K562 (cell line): ENCODE measurements around the gene KCNJ14. TPM values are rescaled to one million over a fixed set of nuclear protein-coding genes. Genes with fewer than 3 reads are reported as not detected.

ENCODE experiments used
- ATF2 ChIP-seq: sonication (generic); formaldehyde crosslinking; IDR thresholded peaks from 2 replicates; pipeline ENCODE4 v1.8.1; 2022; ENCODE audit warnings: missing genetic modification reagents
- CAMTA2 ChIP-seq: fragments of 250-450 bp; sonication (Bioruptor Pico); conservative IDR thresholded peaks from 2 replicates; pipeline ENCODE4 v1.5.1; 2022
- CEBPG ChIP-seq, 3 experiments: fragments of 200-800 bp in 1 of 3; sonication (Bioruptor generic) in 1 of 3; sonication (generic) in 1 of 3; formaldehyde crosslinking in 1 of 3; IDR thresholded peaks in 2 of 3; conservative IDR thresholded peaks in 1 of 3; 2 replicates each; pipeline versions ENCODE4 v1.6.1 to v1.8.0; 2016 to 2022; ENCODE audit warnings: missing compliant biosample characterization in 2 of 3, missing genetic modification characterization in 2 of 3, mild to moderate bottlenecking in 1 of 3, missing genetic modification reagents in 1 of 3
- DPF2 ChIP-seq: fragments of 450-650 bp; IDR thresholded peaks from 2 replicates; pipeline ENCODE4 v1.6.1; 2016
- E2F4 ChIP-seq: sonication (generic); formaldehyde crosslinking; IDR thresholded peaks from 2 replicates; pipeline ENCODE4 v1.8.0; 2022; ENCODE audit warnings: mild to moderate bottlenecking, low read depth, missing genetic modification reagents
- HDAC6 ChIP-seq: IDR thresholded peaks from 2 replicates; pipeline ENCODE4 v1.6.1; 2012; ENCODE audit warnings: low read depth, mild to moderate bottlenecking, control low read depth, inconsistent platforms, low read length, moderate library complexity
- NFIC ChIP-seq: fragments of 450-650 bp; IDR thresholded peaks from 2 replicates; pipeline ENCODE4 v1.6.1; 2017; ENCODE audit warnings: mild to moderate bottlenecking, inconsistent platforms
- PRDM10 ChIP-seq: fragments of 450-650 bp; IDR thresholded peaks from 2 replicates; pipeline ENCODE4 v1.6.1; 2018; ENCODE audit not compliant: partially characterized antibody
- SFPQ ChIP-seq: fragments of 200-400 bp; formaldehyde crosslinking; IDR thresholded peaks from 2 replicates; pipeline ENCODE4 v1.6.1; 2017; ENCODE audit warnings: mild to moderate bottlenecking, low read depth, low read length, moderate library complexity
- STAT5A ChIP-seq: IDR thresholded peaks from 2 replicates; pipeline ENCODE4 v1.6.1; 2012; ENCODE audit warnings: low read length, inconsistent platforms, borderline replicate concordance
- TAF9B ChIP-seq: fragments of 450-650 bp; IDR thresholded peaks from 2 replicates; pipeline ENCODE4 v1.6.1; 2018; ENCODE audit warnings: mild to moderate bottlenecking; ENCODE audit not compliant: partially characterized antibody
- TSHZ1 ChIP-seq: fragments of 250-450 bp; sonication (Bioruptor Pico); IDR thresholded peaks from 2 replicates; pipeline ENCODE4 v1.4.0; 2020; ENCODE audit warnings: mild to moderate bottlenecking, moderate library complexity
- ZNF212 ChIP-seq: fragments of 450-650 bp; formaldehyde crosslinking; IDR thresholded peaks from 2 replicates; pipeline ENCODE4 v1.4.0; 2020; ENCODE audit warnings: mild to moderate bottlenecking
- ZNF311 ChIP-seq: fragments of 250-450 bp; sonication (Bioruptor Pico); IDR thresholded peaks from 2 replicates; pipeline ENCODE4 v1.4.0; 2020; ENCODE audit warnings: mild to moderate bottlenecking, moderate library complexity
- ZNF436 ChIP-seq: fragments of 250-450, 450-650 bp; sonication (Bioruptor Pico); formaldehyde crosslinking; IDR thresholded peaks from 2 replicates; pipeline ENCODE4 v1.7.0; 2020; ENCODE audit warnings: mild to moderate bottlenecking
- polyA plus RNA-seq, 8 experiments: library from polyadenylated mRNA; depleted of rRNA in 4 of 8; stranded (reverse) in 5 of 8; unstranded in 3 of 8; fragments of >200 nt; fragmentation: Nextera tagmentation in 2 of 8; fragmentation: Illumina TruSeq in 1 of 8; extraction: Ambion mirVana in 2 of 8; extraction: Trizol in 1 of 8; gene quantifications; 2 replicates each; pipeline versions ENCODE4 v1.2.1 to v1.2.3, GENCODE V29; 2011 to 2014; ENCODE audit warnings: inconsistent platforms in 1 of 8, missing spikeins in 1 of 8
- total RNA-seq, 7 experiments: library from RNA; depleted of rRNA in 6 of 7; stranded (reverse); fragments of >200 nt in 6 of 7; fragmentation: Illumina TruSeq in 2 of 7; extraction: Trizol in 2 of 7; gene quantifications; 2 replicates each; pipeline versions ENCODE4 v1.2.1 to v1.2.3, GENCODE V29; 2011 to 2021; ENCODE audit warnings: low replicate concordance in 1 of 7

The KCNJ14 gene
- total and polyA plus RNA-seq, 9 of the 15 experiments (the other 6 are each of a cell fraction or from before 2014, with no cell fraction given): 0.15 to 1.6 (median 0.49) TPM

GRCh38 chr19:48469289-48469881, 14.0 kb downstream of the KCNJ14 start, which contains the start of gene CYTH2 (continued):
- TF ChIP-seq ZNF212 (CRISPR knock-in tag) (no peak), ZNF436 (CRISPR knock-in tag) (0 out of 2 replicates have a peak, but pooled peaks have one; percentile 27), SFPQ (no peak), CEBPG (CRISPR knock-in tag; IDR thresholded peaks at IDR 0.05) (no peak), CEBPG (tag; conservative IDR thresholded peaks at IDR 0.05 in 1 of 2, IDR thresholded peaks at IDR 0.05 in 1 of 2) (no peak), HDAC6 (no peak), NFIC (peak; percentile 45), STAT5A (no peak), ATF2 (CRISPR knock-in tag) (no peak), TAF9B (peak; percentile 83), PRDM10 (peak; percentile 97), DPF2 (peak; percentile 38; the same call in 1 of the 2 replicates), E2F4 (CRISPR knock-in tag) (no peak), TSHZ1 (peak; percentile 14; the same call in 1 of the 2 replicates), ZNF311 (CRISPR knock-in tag) (0 out of 2 replicates have a peak, but pooled peaks have one; percentile 57), CAMTA2 (CRISPR knock-in tag) (0 out of 2 replicates have a peak, but pooled peaks have one; percentile 73)
